ENCODE measurements around the gene HS3ST5.

DNA sequence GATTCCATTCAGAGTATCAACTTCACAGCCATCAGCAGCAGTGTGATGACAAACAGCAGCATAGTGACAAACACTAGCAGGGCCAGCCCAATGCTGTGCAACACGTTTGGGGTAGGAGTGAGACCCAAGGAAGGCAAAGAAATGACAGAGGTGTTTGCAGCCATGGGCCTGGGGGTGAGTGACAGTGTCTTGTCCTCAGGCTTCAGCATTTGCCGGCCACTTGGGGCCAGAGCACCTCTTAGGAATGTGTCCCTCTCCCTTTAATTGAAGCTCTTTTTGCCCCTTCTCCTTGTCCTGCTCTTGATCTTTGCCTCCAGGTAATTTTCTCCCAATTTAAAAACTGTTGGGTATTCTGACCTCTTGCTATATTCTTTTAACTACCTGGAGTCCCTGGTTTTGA is 84.4 kb downstream of the HS3ST5 start:
- TF ChIP-seq CTCF (IDR thresholded peaks at IDR 0.05) (no peak), POLR2A (IDR thresholded peaks at IDR 0.05) (no peak)
